Esophagus muscularis mucosa (tissue), 4 donors: ENCODE measurements around the gene USH1G.

Experiments
- EP300 ChIP-seq: sonication (generic); formaldehyde crosslinking; IDR thresholded peaks from one replicate; pipeline ENCODE4 v1.6.1; 2017; ENCODE audit warnings: antibody characterized with exemption
- POLR2A ChIP-seq: fragments of 450-650 bp; IDR thresholded peaks from one replicate; pipeline ENCODE4 v1.6.1; 2017; ENCODE audit warnings: antibody characterized with exemption, moderate library complexity, mild to moderate bottlenecking, low read depth
- POLR2AphosphoS5 ChIP-seq, 2 donors: sonication (generic); formaldehyde crosslinking; IDR thresholded peaks; one replicate each; pipeline ENCODE4 v1.6.1; 2017; ENCODE audit warnings: antibody characterized with exemption in 2 of 2
- TF ChIP-seq, protein P1 (sequence below), 3 experiments: fragments of 200-600 bp in 2 of 3; fragments of 450-650 bp in 1 of 3; sonication (generic) in 2 of 3; IDR thresholded peaks; one replicate each; pipeline ENCODE4 v1.5.1; 2017 to 2019; ENCODE audit warnings: antibody characterized with exemption in 3 of 3, mild to moderate bottlenecking in 2 of 3, moderate library complexity in 1 of 3

DNA sequence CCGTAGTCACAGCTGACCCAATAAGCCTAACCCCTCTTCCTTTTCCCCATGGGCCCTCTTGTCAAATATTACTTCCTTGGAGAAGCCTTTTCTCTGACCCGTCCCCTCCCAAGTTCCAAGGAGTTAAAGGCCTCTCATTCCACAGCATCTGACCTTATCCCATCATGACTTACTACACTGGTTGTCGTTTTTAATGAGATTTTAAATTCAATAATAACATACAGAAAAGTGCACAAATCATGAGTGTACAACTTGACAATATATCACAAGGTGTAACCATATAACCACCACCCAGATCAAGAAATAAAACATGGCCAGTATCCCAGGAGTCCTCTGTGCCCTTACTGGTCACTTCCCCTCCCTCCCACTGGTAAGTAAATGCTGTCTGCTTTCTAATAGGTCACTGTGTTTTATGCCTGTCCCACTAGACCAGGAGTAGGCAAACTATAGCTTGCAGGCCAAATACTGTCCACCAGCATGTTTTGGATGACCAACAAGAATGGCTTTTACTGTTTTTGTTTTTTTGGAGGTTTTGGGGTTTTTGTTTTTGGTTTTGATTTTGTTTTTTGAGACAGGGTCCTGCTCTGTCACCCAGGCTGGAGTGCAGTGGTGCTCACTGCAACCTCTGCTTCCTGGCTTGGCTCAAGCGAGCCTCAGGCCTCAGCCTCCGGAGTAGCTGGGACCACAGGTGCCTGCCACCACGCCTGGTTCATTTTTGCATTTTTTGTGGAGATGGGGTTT, 49.0 kb downstream of the USH1G start:
- TF ChIP-seq, protein P1, sequence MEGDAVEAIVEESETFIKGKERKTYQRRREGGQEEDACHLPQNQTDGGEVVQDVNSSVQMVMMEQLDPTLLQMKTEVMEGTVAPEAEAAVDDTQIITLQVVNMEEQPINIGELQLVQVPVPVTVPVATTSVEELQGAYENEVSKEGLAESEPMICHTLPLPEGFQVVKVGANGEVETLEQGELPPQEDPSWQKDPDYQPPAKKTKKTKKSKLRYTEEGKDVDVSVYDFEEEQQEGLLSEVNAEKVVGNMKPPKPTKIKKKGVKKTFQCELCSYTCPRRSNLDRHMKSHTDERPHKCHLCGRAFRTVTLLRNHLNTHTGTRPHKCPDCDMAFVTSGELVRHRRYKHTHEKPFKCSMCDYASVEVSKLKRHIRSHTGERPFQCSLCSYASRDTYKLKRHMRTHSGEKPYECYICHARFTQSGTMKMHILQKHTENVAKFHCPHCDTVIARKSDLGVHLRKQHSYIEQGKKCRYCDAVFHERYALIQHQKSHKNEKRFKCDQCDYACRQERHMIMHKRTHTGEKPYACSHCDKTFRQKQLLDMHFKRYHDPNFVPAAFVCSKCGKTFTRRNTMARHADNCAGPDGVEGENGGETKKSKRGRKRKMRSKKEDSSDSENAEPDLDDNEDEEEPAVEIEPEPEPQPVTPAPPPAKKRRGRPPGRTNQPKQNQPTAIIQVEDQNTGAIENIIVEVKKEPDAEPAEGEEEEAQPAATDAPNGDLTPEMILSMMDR (IDR thresholded peaks at IDR 0.05), result no peak
- TF ChIP-seq POLR2AphosphoS5 (IDR thresholded peaks at IDR 0.05), result no peak
- TF ChIP-seq POLR2A, result no peak
- no peak for TF ChIP-seq EP300
